Liver (tissue), 3 donors: ENCODE measurements around the gene NIFK.

Experiments
- CTCF ChIP-seq: fragments of 150-350 bp; IDR thresholded peaks from 2 replicates; pipeline ENCODE4 v1.5.1; 2017; ENCODE audit warnings: improper control_type of control experiment, low read depth, low read length; ENCODE audit not compliant: missing input control
- EGR1 ChIP-seq, 2 donors: IDR thresholded peaks; 2 replicates each; pipeline ENCODE4 v1.6.1; 2016 to 2018; ENCODE audit warnings: antibody characterized with exemption in 2 of 2, low read depth in 2 of 2
- FOXA1 ChIP-seq: IDR thresholded peaks from 2 replicates; pipeline ENCODE4 v1.6.1; 2016; ENCODE audit warnings: antibody characterized with exemption
- GABPA ChIP-seq, 2 donors: IDR thresholded peaks in 1 of 2; conservative IDR thresholded peaks in 1 of 2; 2 replicates each; pipeline ENCODE4 v1.6.1; 2016; ENCODE audit warnings: antibody characterized with exemption in 2 of 2, mild to moderate bottlenecking in 1 of 2, moderate library complexity in 1 of 2
- SP1 ChIP-seq: IDR thresholded peaks from 2 replicates; pipeline ENCODE4 v1.6.1; 2018; ENCODE audit warnings: antibody characterized with exemption, mild to moderate bottlenecking
- YY1 ChIP-seq: IDR thresholded peaks from 2 replicates; pipeline ENCODE4 v1.6.1; 2016; ENCODE audit warnings: antibody characterized with exemption, mild to moderate bottlenecking
- ZBTB33 ChIP-seq: IDR thresholded peaks from 2 replicates; pipeline ENCODE4 v1.6.1; 2016; ENCODE audit warnings: antibody characterized with exemption
- TF ChIP-seq, protein P1 (sequence below): IDR thresholded peaks from 2 replicates; pipeline ENCODE4 v1.6.1; 2016; ENCODE audit warnings: antibody characterized with exemption, mild to moderate bottlenecking
- TF ChIP-seq, protein P2 (sequence below): IDR thresholded peaks from 2 replicates; pipeline ENCODE4 v1.6.1; 2016; ENCODE audit warnings: antibody characterized with exemption
- donor health status: healthy.
- donor health status: healthy.

GRCh38 chr2:121705958-121706357 lies 30.7 kb downstream of the NIFK start:
- TF ChIP-seq ZBTB33 (no peak), GABPA (IDR thresholded peaks at IDR 0.05 in 1 of 2, conservative IDR thresholded peaks at IDR 0.05 in 1 of 2) (no peak), CTCF (no peak), YY1 (no peak), FOXA1 (no peak), SP1 (no peak), EGR1 (IDR thresholded peaks at IDR 0.05; ENCODE audit: low read depth in 2 of 2) (no peak)
- TF ChIP-seq, protein P1, sequence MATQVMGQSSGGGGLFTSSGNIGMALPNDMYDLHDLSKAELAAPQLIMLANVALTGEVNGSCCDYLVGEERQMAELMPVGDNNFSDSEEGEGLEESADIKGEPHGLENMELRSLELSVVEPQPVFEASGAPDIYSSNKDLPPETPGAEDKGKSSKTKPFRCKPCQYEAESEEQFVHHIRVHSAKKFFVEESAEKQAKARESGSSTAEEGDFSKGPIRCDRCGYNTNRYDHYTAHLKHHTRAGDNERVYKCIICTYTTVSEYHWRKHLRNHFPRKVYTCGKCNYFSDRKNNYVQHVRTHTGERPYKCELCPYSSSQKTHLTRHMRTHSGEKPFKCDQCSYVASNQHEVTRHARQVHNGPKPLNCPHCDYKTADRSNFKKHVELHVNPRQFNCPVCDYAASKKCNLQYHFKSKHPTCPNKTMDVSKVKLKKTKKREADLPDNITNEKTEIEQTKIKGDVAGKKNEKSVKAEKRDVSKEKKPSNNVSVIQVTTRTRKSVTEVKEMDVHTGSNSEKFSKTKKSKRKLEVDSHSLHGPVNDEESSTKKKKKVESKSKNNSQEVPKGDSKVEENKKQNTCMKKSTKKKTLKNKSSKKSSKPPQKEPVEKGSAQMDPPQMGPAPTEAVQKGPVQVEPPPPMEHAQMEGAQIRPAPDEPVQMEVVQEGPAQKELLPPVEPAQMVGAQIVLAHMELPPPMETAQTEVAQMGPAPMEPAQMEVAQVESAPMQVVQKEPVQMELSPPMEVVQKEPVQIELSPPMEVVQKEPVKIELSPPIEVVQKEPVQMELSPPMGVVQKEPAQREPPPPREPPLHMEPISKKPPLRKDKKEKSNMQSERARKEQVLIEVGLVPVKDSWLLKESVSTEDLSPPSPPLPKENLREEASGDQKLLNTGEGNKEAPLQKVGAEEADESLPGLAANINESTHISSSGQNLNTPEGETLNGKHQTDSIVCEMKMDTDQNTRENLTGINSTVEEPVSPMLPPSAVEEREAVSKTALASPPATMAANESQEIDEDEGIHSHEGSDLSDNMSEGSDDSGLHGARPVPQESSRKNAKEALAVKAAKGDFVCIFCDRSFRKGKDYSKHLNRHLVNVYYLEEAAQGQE, result no peak
- TF ChIP-seq, protein P2, sequence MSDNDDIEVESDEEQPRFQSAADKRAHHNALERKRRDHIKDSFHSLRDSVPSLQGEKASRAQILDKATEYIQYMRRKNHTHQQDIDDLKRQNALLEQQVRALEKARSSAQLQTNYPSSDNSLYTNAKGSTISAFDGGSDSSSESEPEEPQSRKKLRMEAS, result no peak
